K562 (cell line): ENCODE measurements around the gene PPP4C. TPM values are rescaled to one million over a fixed set of nuclear protein-coding genes. Genes with fewer than 3 reads are reported as not detected.

ENCODE experiments used
- ASH1L ChIP-seq: fragments of 450-650 bp; IDR thresholded peaks from 2 replicates; pipeline ENCODE4 v1.6.1; 2018; ENCODE audit warnings: borderline replicate concordance, mild to moderate bottlenecking, low read depth; ENCODE audit not compliant: partially characterized antibody
- EGR1 ChIP-seq: fragments of 450-650 bp; conservative IDR thresholded peaks from 2 replicates; pipeline ENCODE4 v1.6.1; 2017; ENCODE audit warnings: mild to moderate bottlenecking
- FOXP1 ChIP-seq: sonication (generic); formaldehyde crosslinking; IDR thresholded peaks from 2 replicates; pipeline ENCODE4 v1.8.0; 2022; ENCODE audit warnings: mild to moderate bottlenecking, missing genetic modification reagents
- HDAC8 ChIP-seq: fragments of 450-650 bp; IDR thresholded peaks from 2 replicates; pipeline ENCODE4 v1.6.1; 2016; ENCODE audit warnings: mild to moderate bottlenecking, missing genetic modification characterization, moderate library complexity, missing compliant biosample characterization
- POLR3G ChIP-seq: IDR thresholded peaks from 2 replicates; pipeline ENCODE4 v1.6.1; 2011; ENCODE audit not compliant: insufficient read length, insufficient replicate concordance; ENCODE audit errors: extremely low read depth
- PRDM10 ChIP-seq: fragments of 450-650 bp; IDR thresholded peaks from 2 replicates; pipeline ENCODE4 v1.6.1; 2018; ENCODE audit not compliant: partially characterized antibody
- ZNF134 ChIP-seq: fragments of 250-450 bp; sonication (Bioruptor Pico); conservative IDR thresholded peaks from 2 replicates; pipeline ENCODE4 v1.4.0; 2020
- ZNF165 ChIP-seq: fragments of 250-450 bp; sonication (Bioruptor Pico); IDR thresholded peaks from 2 replicates; pipeline ENCODE4 v1.4.0; 2020; ENCODE audit warnings: borderline replicate concordance
- ZNF444 ChIP-seq: fragments of 250-450 bp; sonication (Bioruptor Pico); IDR thresholded peaks from 2 replicates; pipeline ENCODE4 v1.4.0; 2020; ENCODE audit warnings: mild to moderate bottlenecking, moderate library complexity
- ZNF764 ChIP-seq: fragments of 250-450 bp; sonication (Bioruptor Pico); IDR thresholded peaks from 2 replicates; pipeline ENCODE4 v1.4.0; 2020; ENCODE audit warnings: low read depth, mild to moderate bottlenecking, moderate library complexity
- ZSCAN32 ChIP-seq: fragments of 450-650 bp; formaldehyde crosslinking; IDR thresholded peaks from 2 replicates; pipeline ENCODE4 v1.4.0; 2020; ENCODE audit warnings: mild to moderate bottlenecking, moderate library complexity
- polyA plus RNA-seq, 8 experiments: library from polyadenylated mRNA; depleted of rRNA in 4 of 8; stranded (reverse) in 5 of 8; unstranded in 3 of 8; fragments of >200 nt; fragmentation: Nextera tagmentation in 2 of 8; fragmentation: Illumina TruSeq in 1 of 8; extraction: Ambion mirVana in 2 of 8; extraction: Trizol in 1 of 8; gene quantifications; 2 replicates each; pipeline versions ENCODE4 v1.2.1 to v1.2.3, GENCODE V29; 2011 to 2014; ENCODE audit warnings: inconsistent platforms in 1 of 8, missing spikeins in 1 of 8
- total RNA-seq, 7 experiments: library from RNA; depleted of rRNA in 6 of 7; stranded (reverse); fragments of >200 nt in 6 of 7; fragmentation: Illumina TruSeq in 2 of 7; extraction: Trizol in 2 of 7; gene quantifications; 2 replicates each; pipeline versions ENCODE4 v1.2.1 to v1.2.3, GENCODE V29; 2011 to 2021; ENCODE audit warnings: low replicate concordance in 1 of 7
- TF ChIP-seq, protein P1 (sequence below): fragments of 450-650 bp; IDR thresholded peaks from 2 replicates; pipeline ENCODE4 v1.6.1; 2016; ENCODE audit warnings: mild to moderate bottlenecking, moderate library complexity

The PPP4C gene
- total and polyA plus RNA-seq, 9 of the 15 experiments (the other 6 are each of a cell fraction or from before 2014, with no cell fraction given): 3.5 to 183 (median 131) TPM

GRCh38 chr16:30065102-30065942 is 10.5 kb upstream of the PPP4C start, which contains the start of gene ALDOA (continued):
- TF ChIP-seq, protein P1, sequence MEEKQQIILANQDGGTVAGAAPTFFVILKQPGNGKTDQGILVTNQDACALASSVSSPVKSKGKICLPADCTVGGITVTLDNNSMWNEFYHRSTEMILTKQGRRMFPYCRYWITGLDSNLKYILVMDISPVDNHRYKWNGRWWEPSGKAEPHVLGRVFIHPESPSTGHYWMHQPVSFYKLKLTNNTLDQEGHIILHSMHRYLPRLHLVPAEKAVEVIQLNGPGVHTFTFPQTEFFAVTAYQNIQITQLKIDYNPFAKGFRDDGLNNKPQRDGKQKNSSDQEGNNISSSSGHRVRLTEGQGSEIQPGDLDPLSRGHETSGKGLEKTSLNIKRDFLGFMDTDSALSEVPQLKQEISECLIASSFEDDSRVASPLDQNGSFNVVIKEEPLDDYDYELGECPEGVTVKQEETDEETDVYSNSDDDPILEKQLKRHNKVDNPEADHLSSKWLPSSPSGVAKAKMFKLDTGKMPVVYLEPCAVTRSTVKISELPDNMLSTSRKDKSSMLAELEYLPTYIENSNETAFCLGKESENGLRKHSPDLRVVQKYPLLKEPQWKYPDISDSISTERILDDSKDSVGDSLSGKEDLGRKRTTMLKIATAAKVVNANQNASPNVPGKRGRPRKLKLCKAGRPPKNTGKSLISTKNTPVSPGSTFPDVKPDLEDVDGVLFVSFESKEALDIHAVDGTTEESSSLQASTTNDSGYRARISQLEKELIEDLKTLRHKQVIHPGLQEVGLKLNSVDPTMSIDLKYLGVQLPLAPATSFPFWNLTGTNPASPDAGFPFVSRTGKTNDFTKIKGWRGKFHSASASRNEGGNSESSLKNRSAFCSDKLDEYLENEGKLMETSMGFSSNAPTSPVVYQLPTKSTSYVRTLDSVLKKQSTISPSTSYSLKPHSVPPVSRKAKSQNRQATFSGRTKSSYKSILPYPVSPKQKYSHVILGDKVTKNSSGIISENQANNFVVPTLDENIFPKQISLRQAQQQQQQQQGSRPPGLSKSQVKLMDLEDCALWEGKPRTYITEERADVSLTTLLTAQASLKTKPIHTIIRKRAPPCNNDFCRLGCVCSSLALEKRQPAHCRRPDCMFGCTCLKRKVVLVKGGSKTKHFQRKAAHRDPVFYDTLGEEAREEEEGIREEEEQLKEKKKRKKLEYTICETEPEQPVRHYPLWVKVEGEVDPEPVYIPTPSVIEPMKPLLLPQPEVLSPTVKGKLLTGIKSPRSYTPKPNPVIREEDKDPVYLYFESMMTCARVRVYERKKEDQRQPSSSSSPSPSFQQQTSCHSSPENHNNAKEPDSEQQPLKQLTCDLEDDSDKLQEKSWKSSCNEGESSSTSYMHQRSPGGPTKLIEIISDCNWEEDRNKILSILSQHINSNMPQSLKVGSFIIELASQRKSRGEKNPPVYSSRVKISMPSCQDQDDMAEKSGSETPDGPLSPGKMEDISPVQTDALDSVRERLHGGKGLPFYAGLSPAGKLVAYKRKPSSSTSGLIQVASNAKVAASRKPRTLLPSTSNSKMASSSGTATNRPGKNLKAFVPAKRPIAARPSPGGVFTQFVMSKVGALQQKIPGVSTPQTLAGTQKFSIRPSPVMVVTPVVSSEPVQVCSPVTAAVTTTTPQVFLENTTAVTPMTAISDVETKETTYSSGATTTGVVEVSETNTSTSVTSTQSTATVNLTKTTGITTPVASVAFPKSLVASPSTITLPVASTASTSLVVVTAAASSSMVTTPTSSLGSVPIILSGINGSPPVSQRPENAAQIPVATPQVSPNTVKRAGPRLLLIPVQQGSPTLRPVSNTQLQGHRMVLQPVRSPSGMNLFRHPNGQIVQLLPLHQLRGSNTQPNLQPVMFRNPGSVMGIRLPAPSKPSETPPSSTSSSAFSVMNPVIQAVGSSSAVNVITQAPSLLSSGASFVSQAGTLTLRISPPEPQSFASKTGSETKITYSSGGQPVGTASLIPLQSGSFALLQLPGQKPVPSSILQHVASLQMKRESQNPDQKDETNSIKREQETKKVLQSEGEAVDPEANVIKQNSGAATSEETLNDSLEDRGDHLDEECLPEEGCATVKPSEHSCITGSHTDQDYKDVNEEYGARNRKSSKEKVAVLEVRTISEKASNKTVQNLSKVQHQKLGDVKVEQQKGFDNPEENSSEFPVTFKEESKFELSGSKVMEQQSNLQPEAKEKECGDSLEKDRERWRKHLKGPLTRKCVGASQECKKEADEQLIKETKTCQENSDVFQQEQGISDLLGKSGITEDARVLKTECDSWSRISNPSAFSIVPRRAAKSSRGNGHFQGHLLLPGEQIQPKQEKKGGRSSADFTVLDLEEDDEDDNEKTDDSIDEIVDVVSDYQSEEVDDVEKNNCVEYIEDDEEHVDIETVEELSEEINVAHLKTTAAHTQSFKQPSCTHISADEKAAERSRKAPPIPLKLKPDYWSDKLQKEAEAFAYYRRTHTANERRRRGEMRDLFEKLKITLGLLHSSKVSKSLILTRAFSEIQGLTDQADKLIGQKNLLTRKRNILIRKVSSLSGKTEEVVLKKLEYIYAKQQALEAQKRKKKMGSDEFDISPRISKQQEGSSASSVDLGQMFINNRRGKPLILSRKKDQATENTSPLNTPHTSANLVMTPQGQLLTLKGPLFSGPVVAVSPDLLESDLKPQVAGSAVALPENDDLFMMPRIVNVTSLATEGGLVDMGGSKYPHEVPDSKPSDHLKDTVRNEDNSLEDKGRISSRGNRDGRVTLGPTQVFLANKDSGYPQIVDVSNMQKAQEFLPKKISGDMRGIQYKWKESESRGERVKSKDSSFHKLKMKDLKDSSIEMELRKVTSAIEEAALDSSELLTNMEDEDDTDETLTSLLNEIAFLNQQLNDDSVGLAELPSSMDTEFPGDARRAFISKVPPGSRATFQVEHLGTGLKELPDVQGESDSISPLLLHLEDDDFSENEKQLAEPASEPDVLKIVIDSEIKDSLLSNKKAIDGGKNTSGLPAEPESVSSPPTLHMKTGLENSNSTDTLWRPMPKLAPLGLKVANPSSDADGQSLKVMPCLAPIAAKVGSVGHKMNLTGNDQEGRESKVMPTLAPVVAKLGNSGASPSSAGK: peak; percentile 95
- TF ChIP-seq FOXP1 (CRISPR knock-in tag) (peak; percentile 71), EGR1 (peak; percentile 46; the same call in 1 of the 2 replicates), ZNF764 (peak; percentile 46; the same call in 1 of the 2 replicates), ZNF165 (CRISPR knock-in tag) (no peak), ZSCAN32 (CRISPR knock-in tag) (no peak), ZNF134 (CRISPR knock-in tag) (no peak), POLR3G (no peak), HDAC8 (tag) (peak; percentile 83), ASH1L (no peak), ZNF444 (CRISPR knock-in tag) (no peak), PRDM10 (peak; percentile 77)
